VCaP (cell line): Measurements from ENCODE around the gene ZNF469.

Experiments used
- H3K27ac ChIP-seq: fragments of 450-650 bp; 2 replicates; pipeline ENCODE4 v1.5.1; 2017
- TF ChIP-seq, protein P1 (sequence below): fragments of 450-650 bp; conservative IDR thresholded peaks from 2 replicates; pipeline ENCODE4 v1.5.1; 2017; ENCODE audit warnings: mild to moderate bottlenecking, moderate library complexity

ZNF469 gene

DNA sequence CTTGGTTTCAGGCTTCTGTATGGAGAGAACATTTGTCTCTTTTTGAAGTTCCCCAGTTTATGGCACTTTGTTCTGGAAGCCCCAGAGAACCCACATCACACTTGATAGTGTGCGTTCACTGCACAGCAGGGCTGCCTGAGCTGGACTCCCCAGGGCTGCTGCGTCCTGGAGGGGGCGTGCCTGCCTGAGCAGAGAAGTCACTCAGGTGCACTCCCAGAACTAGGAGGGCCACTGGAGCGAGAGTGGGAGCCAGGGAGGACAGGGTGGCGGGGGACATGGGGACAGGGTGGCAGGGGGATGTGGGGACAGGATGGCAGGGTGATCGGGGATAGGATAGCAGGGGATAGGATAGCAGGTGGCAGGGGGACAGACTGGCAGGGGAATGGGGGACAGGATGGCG, 43.9 kb upstream of the ZNF469 start:
- H3K27ac ChIP-seq: no peak overlapping the region
- TF ChIP-seq, protein P1, sequence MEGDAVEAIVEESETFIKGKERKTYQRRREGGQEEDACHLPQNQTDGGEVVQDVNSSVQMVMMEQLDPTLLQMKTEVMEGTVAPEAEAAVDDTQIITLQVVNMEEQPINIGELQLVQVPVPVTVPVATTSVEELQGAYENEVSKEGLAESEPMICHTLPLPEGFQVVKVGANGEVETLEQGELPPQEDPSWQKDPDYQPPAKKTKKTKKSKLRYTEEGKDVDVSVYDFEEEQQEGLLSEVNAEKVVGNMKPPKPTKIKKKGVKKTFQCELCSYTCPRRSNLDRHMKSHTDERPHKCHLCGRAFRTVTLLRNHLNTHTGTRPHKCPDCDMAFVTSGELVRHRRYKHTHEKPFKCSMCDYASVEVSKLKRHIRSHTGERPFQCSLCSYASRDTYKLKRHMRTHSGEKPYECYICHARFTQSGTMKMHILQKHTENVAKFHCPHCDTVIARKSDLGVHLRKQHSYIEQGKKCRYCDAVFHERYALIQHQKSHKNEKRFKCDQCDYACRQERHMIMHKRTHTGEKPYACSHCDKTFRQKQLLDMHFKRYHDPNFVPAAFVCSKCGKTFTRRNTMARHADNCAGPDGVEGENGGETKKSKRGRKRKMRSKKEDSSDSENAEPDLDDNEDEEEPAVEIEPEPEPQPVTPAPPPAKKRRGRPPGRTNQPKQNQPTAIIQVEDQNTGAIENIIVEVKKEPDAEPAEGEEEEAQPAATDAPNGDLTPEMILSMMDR: no peak

DNA sequence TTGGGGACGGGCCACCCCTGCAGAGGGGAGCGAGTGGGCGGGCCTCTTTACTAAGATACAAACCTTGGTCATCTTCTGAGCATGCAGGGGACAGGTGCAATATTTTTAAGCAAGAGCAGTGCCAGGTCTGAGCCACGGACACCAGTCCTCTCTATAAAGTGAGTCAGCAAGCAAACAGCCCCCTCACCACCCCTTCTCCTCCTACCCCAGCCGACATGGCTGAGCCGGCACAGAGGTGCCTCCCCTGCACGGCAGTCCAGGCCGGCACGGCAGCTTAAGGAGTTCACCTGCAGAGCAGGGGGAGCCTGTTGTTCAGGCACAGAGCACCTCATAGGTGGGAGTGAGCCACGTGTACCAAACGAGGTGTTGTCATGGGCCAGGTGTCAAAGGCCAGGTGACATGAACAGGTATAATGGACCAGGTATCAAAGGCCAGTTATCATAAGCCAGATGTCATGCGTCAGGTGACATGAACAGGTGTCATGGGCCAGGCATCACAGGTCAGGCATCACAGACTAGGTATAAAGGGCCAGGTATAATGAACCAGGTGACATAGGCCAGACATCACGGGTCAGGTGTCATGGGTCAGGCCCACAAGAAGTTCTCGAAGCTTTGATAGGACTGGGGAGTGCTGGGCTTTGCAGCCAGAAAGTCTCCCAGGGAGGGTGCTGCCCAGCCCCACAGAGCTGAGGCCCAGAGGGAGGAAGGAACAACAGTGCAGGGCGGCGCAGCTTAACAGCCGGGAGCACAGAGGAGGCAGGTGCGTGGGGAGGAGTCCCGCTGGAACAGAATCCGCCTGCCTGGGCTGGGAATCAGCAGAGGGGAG, 42.6 kb upstream of the ZNF469 start:
- TF ChIP-seq, protein P1: no peak
- H3K27ac ChIP-seq: no peak overlapping the region

DNA sequence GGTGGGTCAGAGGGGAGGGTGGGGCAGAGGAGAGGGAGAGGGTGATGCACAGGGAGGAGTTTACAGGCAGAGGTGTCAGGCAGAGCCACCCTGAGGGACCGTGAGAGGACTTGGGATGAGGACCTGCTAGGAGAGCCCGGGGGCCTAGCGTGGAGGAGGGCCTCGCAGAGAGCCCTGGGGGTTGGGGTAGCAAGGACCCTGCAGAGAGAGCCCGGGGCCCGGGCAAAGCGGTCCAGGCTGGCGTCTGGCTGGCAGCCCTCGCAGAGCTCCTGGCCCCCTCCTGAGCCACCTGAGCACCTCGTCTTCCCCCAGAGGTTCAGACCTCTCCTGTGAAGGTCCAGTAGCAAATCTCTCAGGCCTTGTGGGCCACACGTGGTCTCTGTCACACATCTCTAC, 42.0 kb upstream of the ZNF469 start:
- no peak overlapping the region for H3K27ac ChIP-seq
- TF ChIP-seq, protein P1: no peak

DNA sequence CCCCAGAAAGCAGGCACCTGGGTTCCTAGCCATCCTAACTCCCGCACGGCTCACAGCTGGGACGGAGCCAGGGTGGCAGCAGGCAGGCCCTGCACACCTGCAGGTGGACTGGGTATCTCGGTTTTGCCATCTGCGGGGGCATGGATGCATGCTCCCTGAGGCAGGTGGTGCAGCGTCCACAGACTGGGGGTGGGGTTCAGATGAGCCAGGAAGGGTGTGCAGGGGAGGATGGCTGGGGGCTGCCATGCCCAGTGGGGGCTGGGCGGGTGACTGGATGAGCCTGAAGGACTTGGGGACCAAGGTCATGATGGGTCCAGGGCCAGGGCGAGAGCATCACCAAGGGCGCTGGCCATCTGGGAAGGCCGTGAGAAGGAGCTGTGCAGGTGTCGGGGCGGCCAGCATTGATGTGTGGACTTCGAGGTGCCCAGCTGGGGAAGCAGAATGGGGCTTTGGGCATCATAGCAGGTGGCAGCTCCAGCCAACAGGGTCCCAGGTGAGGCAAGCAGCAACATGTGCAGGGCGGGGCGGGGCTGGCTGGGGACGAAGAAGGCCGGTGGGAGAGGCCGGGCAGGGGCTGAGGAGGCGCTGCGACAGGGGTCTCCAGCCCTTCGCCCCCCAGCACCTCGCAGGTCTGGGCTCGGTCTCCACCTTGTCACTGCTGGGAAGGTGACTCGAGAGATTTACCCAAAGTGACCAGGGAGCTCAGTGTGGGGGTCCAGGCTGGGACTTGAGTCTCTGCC, 41.0 kb upstream of the ZNF469 start:
- TF ChIP-seq, protein P1: no peak
- no peak overlapping the region for H3K27ac ChIP-seq

DNA sequence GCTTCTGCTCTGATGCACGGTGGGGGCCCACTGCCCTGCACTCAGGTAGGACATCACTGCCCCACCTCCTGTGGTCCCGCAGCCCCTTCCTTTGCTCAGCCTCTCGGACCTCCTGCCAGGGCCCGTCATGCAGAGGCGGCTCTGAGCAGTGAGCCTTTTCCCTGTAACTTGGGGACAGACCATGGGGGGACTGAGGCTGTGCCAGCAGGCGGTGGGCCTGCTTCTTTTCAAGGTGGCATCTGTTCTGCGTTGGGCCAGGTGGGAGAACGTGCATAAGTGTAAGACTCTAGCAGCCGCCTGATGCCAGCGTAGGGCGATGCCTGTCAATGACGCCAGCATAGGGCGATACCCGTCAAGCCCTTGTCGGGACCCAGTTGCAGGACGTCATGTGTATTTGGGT, 40.3 kb upstream of the ZNF469 start:
- H3K27ac ChIP-seq: no peak overlapping the region
- TF ChIP-seq, protein P1: no peak

DNA sequence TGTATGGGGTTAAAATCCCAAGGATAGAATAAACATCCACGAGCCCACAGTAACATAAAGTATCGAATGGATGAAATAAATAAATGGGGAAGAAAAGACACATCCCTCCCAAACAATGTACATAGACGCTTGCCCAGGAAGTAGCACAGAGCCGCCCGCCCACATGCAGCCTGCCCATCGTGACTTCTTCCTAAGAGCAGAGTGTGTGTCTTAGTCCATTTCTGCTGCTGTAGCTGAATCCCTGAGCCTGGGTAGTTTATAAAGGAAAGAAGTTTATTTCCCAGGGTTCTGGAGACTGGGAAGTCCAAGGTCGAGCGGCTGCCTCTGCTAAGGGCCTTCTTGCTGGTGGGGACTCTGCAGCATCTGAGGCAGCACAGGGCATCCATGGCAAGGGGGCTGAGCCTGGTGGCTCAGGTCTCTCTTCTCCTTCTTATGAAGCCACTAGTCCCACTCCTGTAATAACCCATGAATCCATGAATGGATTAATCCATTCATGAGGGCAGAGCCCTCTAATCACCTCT, 39.4 kb upstream of the ZNF469 start:
- TF ChIP-seq, protein P1: no peak
- no peak overlapping the region for H3K27ac ChIP-seq

DNA sequence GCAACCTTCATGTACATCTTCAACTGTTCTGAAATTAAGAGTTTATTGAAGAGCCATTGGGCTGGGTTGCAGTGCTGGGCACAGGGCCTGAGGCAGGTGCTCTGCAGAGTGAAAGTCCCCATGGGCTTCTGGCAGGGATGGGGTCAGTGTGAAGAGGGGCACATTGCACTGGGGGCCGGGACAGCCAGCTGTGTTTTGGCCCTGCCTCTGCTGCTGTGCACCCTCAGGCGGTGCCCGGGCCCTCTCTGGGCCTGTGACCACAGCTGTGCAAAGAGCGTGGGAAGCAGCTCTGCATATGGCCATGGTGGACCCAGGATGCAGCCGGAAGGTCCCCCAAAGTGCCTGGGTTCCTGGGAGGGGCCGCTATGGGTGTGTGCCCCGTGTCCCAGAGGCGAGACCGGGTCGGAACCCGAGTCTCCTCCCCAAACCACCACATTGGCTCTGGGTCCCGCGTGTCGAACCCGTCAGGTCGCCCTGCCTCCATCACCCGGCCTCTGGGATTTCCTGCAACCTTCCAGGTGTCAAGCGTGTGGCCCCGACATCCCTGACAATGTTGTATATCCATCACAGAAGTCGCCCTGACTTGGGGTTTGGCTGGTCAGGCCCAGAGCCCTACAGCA, 38.2 kb upstream of the ZNF469 start:
- TF ChIP-seq, protein P1: no peak
- no peak overlapping the region for H3K27ac ChIP-seq
